H1 (cell line): ENCODE results near the gene FADS2. TPM values are rescaled to one million over a fixed set of nuclear protein-coding genes. Genes with fewer than 3 reads are reported as not detected.
A peak's percentile ranks its signal among the peaks of the same experiment; 100 is the strongest.

Experiments
- CTBP2 ChIP-seq: IDR thresholded peaks from 2 replicates; pipeline ENCODE4 v1.7.0; 2011; ENCODE audit warnings: borderline replicate concordance, mild to moderate bottlenecking, moderate library complexity, mixed read lengths, low read length; ENCODE audit not compliant: insufficient read depth, insufficient read length
- GABPA ChIP-seq: IDR thresholded peaks from 2 replicates; pipeline ENCODE4 v1.6.1; 2011; ENCODE audit warnings: mild to moderate bottlenecking, low read length, moderate library complexity, borderline replicate concordance; ENCODE audit not compliant: insufficient read depth
- KDM4A ChIP-seq: IDR thresholded peaks from one replicate; pipeline ENCODE4 v1.7.1; 2012; ENCODE audit warnings: low read depth, mild to moderate bottlenecking, moderate library complexity, low read length, inconsistent platforms; ENCODE audit not compliant: severe bottlenecking
- PHF8 ChIP-seq: fragments of 200-600 bp; sonication (generic); conservative IDR thresholded peaks from 2 replicates; pipeline ENCODE4 v1.7.1; 2012; ENCODE audit warnings: low read depth, mild to moderate bottlenecking, inconsistent platforms, low read length, moderate library complexity
- POLR2A ChIP-seq, 2 experiments: IDR thresholded peaks; 1 replicate in 1 of 2; 2 replicates in 1 of 2; pipeline ENCODE4 v1.6.1; 2011; ENCODE audit warnings: low read depth in 2 of 2, low read length in 2 of 2, mild to moderate bottlenecking in 2 of 2; ENCODE audit errors: control extremely low read depth in 1 of 2
- SIX5 ChIP-seq: IDR thresholded peaks from 2 replicates; pipeline ENCODE4 v1.6.1; 2011; ENCODE audit warnings: mild to moderate bottlenecking, low read depth, low read length
- TAF7 ChIP-seq: optimal IDR thresholded peaks from 2 replicates; pipeline ENCODE3; 2011; ENCODE audit warnings: low read depth, mild to moderate bottlenecking, inconsistent platforms, low read length, moderate library complexity, borderline replicate concordance
- polyA plus RNA-seq, 7 experiments: library from polyadenylated mRNA; depleted of rRNA in 3 of 7; stranded (reverse) in 5 of 7; unstranded in 2 of 7; fragments of >200 nt in 5 of 7; fragments of 200-250 nt in 2 of 7; gene quantifications; 1 replicate in 5 of 7; 2 replicates in 1 of 7; 4 replicates in 1 of 7; pipeline versions ENCODE4 v1.2.1 to v1.2.3, GENCODE V29; 2011 to 2013; ENCODE audit warnings: missing spikeins in 2 of 7, mixed read lengths in 2 of 7
- total RNA-seq: library from RNA; stranded (reverse); fragmentation: NEBNext Ultra II Directional; extraction: Animal tissue kit (Norgen Biotek cat#: 25700); gene quantifications from 2 replicates; pipeline ENCODE4 v1.2.1, GENCODE V29; 2021
- TF ChIP-seq, protein P1 (sequence below), 3 experiments: IDR thresholded peaks; 1 replicate in 2 of 3; 2 replicates in 1 of 3; pipeline versions ENCODE4 v1.5.1 to v1.6.1; 2011; ENCODE audit warnings: low read length in 3 of 3, mild to moderate bottlenecking in 3 of 3, inconsistent platforms in 2 of 3, low read depth in 1 of 3, moderate library complexity in 1 of 3; ENCODE audit not compliant: insufficient read depth in 1 of 3; ENCODE audit errors: control extremely low read depth in 1 of 3

FADS2 gene
- total and polyA plus RNA-seq, 2 of the 8 experiments (the other 6 are each of a cell fraction or from before 2014, with no cell fraction given): 499 to 701 TPM

DNA sequence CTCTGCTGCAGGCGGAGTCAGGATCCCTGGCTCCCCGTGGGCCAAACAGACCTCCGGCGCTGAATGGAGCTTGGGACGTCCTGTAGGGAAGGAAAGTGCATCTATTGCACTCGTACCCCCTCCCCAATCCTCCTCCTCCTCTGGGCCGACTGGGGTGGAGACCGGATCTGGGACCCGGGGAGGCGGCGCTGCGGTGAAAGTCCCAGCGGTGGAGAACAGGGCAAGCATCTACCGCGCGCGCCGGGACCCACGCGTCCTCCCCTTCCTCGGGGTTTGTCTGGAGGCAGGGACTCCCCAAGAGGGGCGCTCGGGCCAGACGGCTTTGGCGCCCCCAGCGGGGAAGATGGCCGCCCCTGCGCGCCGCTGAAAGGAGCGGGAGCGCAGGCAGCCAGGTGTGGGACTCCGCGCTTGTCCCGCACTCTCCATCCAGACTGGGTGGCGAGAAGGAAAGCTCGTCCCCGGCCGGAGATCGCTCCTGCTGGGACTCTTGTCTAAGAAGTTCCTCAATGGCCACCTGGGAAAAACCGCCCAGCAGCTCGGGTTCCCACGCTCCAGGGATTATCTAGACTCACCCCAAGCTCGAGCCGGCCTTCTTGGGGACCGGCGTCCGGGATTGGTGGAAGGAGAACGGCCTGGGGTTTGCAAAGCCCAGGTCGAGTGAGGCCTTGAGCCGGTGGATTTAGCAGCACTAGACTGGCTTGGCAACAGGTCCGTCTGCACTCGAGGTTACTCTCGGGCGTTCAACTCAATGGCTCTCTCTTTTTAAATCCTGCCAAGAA, 718 bp downstream of the FADS2 start (continued):
- peak; percentile 62 for TF ChIP-seq CTBP2
- peak; percentile 18 to 43 for TF ChIP-seq POLR2A (IDR thresholded peaks at IDR 0.05; ENCODE audit: control extremely low read depth in 1 of 2, low read depth in 2 of 2, low read length in 2 of 2)
- TF ChIP-seq, protein P1, sequence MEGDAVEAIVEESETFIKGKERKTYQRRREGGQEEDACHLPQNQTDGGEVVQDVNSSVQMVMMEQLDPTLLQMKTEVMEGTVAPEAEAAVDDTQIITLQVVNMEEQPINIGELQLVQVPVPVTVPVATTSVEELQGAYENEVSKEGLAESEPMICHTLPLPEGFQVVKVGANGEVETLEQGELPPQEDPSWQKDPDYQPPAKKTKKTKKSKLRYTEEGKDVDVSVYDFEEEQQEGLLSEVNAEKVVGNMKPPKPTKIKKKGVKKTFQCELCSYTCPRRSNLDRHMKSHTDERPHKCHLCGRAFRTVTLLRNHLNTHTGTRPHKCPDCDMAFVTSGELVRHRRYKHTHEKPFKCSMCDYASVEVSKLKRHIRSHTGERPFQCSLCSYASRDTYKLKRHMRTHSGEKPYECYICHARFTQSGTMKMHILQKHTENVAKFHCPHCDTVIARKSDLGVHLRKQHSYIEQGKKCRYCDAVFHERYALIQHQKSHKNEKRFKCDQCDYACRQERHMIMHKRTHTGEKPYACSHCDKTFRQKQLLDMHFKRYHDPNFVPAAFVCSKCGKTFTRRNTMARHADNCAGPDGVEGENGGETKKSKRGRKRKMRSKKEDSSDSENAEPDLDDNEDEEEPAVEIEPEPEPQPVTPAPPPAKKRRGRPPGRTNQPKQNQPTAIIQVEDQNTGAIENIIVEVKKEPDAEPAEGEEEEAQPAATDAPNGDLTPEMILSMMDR (IDR thresholded peaks at IDR 0.05; ENCODE audit: control extremely low read depth in 1 of 3, insufficient read depth in 1 of 3, low read depth in 1 of 3, low read length in 3 of 3): peak in 2 of 3 experiments; percentile 35 to 47; a peak in 3 of 4 replicates
- peak; percentile 63 for TF ChIP-seq TAF7
- TF ChIP-seq PHF8: no peak; the same call in 1 of the 2 replicates
- peak; percentile 39 for TF ChIP-seq KDM4A
- peak; percentile 33; the same call in 1 of the 2 replicates for TF ChIP-seq GABPA
- no peak for TF ChIP-seq SIX5
